C4-2B (cell line): ENCODE measurements around the gene DIS3L2.

Experiments
- CTCF ChIP-seq: fragments of 450-650 bp; conservative IDR thresholded peaks from 2 replicates; pipeline ENCODE4 v1.5.1; 2017; ENCODE audit warnings: mild to moderate bottlenecking
- ZFX ChIP-seq: fragments of 450-650 bp; IDR thresholded peaks from 2 replicates; pipeline ENCODE4 v1.6.1; 2017

- TF ChIP-seq CTCF, result no peak
- TF ChIP-seq ZFX, result no peak
These were observed 44.7 kb downstream of the DIS3L2 start for GRCh38 chr2:232006253-232006652.
